CD14-positive monocyte (primary cell): ENCODE data around the gene HTRA3. TPM values are rescaled to one million over a fixed set of nuclear protein-coding genes. Genes with fewer than 3 reads are reported as not detected.

Experiments
- DNase-seq, 3 donors: peaks; one replicate each; pipeline ENCODE4 v3.0.0-alpha.2; 2011 to 2022
- H2AFZ ChIP-seq: 2 replicates; pipeline ENCODE4 v1.6.0; 2012; ENCODE audit warnings: mild to moderate bottlenecking, low read depth, low read length, inconsistent platforms; ENCODE audit not compliant: insufficient read depth, poor library complexity, severe bottlenecking
- H3K27ac ChIP-seq, 2 donors: 1 replicate in 1 of 2; 2 replicates in 1 of 2; pipeline ENCODE4 v1.5.1; 2012 to 2013; ENCODE audit warnings: low read length in 2 of 2, control low read depth in 1 of 2, inconsistent platforms in 1 of 2, low read depth in 1 of 2, mild to moderate bottlenecking in 1 of 2
- H3K27me3 ChIP-seq, 2 donors: one replicate each; pipeline versions ENCODE4 v1.6.0 to v1.6.1; 2011 to 2013; ENCODE audit warnings: low read length in 2 of 2; ENCODE audit not compliant: control insufficient read depth in 2 of 2, insufficient read depth in 2 of 2
- H3K36me3 ChIP-seq, 2 donors: replicated peaks in 1 of 2; 1 replicate in 1 of 2; 2 replicates in 1 of 2; pipeline versions ENCODE4 v1.5.1 to v1.6.1; 2012 to 2013; ENCODE audit warnings: low read length in 2 of 2, control low read depth in 1 of 2, inconsistent platforms in 1 of 2, mild to moderate bottlenecking in 1 of 2; ENCODE audit not compliant: insufficient read depth in 2 of 2, control insufficient read depth in 1 of 2
- H3K4me1 ChIP-seq, 2 donors: 1 replicate in 1 of 2; 2 replicates in 1 of 2; pipeline versions ENCODE4 v1.5.1 to v1.6.1; 2012 to 2013; ENCODE audit warnings: low read length in 2 of 2, control low read depth in 1 of 2, inconsistent platforms in 1 of 2, mild to moderate bottlenecking in 1 of 2, moderate library complexity in 1 of 2; ENCODE audit not compliant: insufficient read depth in 2 of 2, control insufficient read depth in 1 of 2
- H3K4me2 ChIP-seq: replicated peaks from 2 replicates; pipeline ENCODE3; 2012; ENCODE audit warnings: low read length, moderate library complexity, mild to moderate bottlenecking; ENCODE audit not compliant: poor library complexity, severe bottlenecking; ENCODE audit errors: extremely low read depth
- H3K4me3 ChIP-seq, 3 experiments: fragments of 200-600 bp in 1 of 3; sonication (generic) in 1 of 3; replicated peaks in 1 of 3; 1 replicate in 2 of 3; 2 replicates in 1 of 3; pipeline ENCODE4 v1.5.1; 2011 to 2013; ENCODE audit warnings: low read length in 3 of 3, mild to moderate bottlenecking in 3 of 3, control low read depth in 2 of 3, low read depth in 2 of 3, inconsistent platforms in 1 of 3, moderate library complexity in 1 of 3
- H3K79me2 ChIP-seq: 2 replicates; pipeline ENCODE4 v1.6.0; 2012; ENCODE audit warnings: mild to moderate bottlenecking, control low read depth, inconsistent platforms, low read length, moderate library complexity; ENCODE audit not compliant: insufficient read depth
- H3K9ac ChIP-seq: 2 replicates; pipeline ENCODE4 v1.6.0; 2017; ENCODE audit warnings: low read length, mild to moderate bottlenecking; ENCODE audit not compliant: insufficient read depth, poor library complexity, severe bottlenecking
- H3K9me3 ChIP-seq, 2 donors: replicated peaks in 1 of 2; 1 replicate in 1 of 2; 2 replicates in 1 of 2; pipeline versions ENCODE4 v1.5.1 to v1.6.1; 2012 to 2013; ENCODE audit warnings: low read length in 2 of 2, control low read depth in 1 of 2; ENCODE audit not compliant: control insufficient read depth in 1 of 2, insufficient read depth in 1 of 2
- H4K20me1 ChIP-seq: 2 replicates; pipeline ENCODE4 v1.6.0; 2012; ENCODE audit warnings: mild to moderate bottlenecking, low read length, control low read depth, moderate library complexity; ENCODE audit not compliant: insufficient read depth
- H3K27ac Mint-ChIP-seq, 7 donors: one replicate each; pipeline ENCODE4 v1.8.0; 2020; ENCODE audit warnings: mild to moderate bottlenecking in 7 of 7, mixed read lengths in 7 of 7, moderate library complexity in 6 of 7, inconsistent platforms in 2 of 7
- H3K27me3 Mint-ChIP-seq, 3 donors: one replicate each; pipeline ENCODE4 v1.8.0; 2021 to 2022; ENCODE audit warnings: low read depth in 3 of 3, mild to moderate bottlenecking in 3 of 3, mixed read lengths in 3 of 3, moderate library complexity in 3 of 3, inconsistent platforms in 1 of 3
- H3K36me3 Mint-ChIP-seq, 2 donors: one replicate each; pipeline ENCODE4 v1.8.0; 2020; ENCODE audit warnings: mixed read lengths in 2 of 2, inconsistent platforms in 1 of 2, mild to moderate bottlenecking in 1 of 2
- H3K4me1 Mint-ChIP-seq: one replicate; pipeline ENCODE4 v1.8.0; 2020; ENCODE audit warnings: mild to moderate bottlenecking, mixed read lengths
- H3K4me3 Mint-ChIP-seq, 2 donors: one replicate each; pipeline ENCODE4 v1.8.0; 2020; ENCODE audit warnings: mild to moderate bottlenecking in 2 of 2, mixed read lengths in 2 of 2, moderate library complexity in 1 of 2
- H3K9me3 Mint-ChIP-seq, 7 donors: one replicate each; pipeline ENCODE4 v1.8.0; 2020 to 2022; ENCODE audit warnings: mixed read lengths in 7 of 7, mild to moderate bottlenecking in 6 of 7, moderate library complexity in 6 of 7, inconsistent platforms in 2 of 7
- CTCF ChIP-seq: fragments of 200-600 bp; IDR thresholded peaks from one replicate; pipeline ENCODE4 v1.8.0; 2022; ENCODE audit warnings: antibody characterized with exemption, mild to moderate bottlenecking
- WGBS: methylation state at CpG from one replicate; pipeline ENCODE4 v1.1.5; 2013; ENCODE audit warnings: missing lambda C conversion rate; ENCODE audit not compliant: insufficient coverage; 5-methylcytosine and 5-hydroxymethylcytosine counted together
- intact Hi-C, 2 donors: fragments of 100-400 bp; cut with micrococcal nuclease; formaldehyde crosslinking; loops; one replicate each; pipeline versions ENCODE4 v1.15.0 to v1.15.1; 2023
- polyA plus RNA-seq, 3 donors: library from polyadenylated mRNA; depleted of rRNA in 1 of 3; unstranded in 2 of 3; stranded (reverse) in 1 of 3; fragments of 300-500 nt in 2 of 3; fragments of >200 nt in 1 of 3; fragmentation: Illumina TruSeq in 2 of 3; gene quantifications; 1 replicate in 2 of 3; 2 replicates in 1 of 3; pipeline ENCODE4 v1.2.3, GENCODE V29; 2012 to 2021

The HTRA3 gene
- polyA plus RNA-seq, 3 donors = not detected

- intact Hi-C loops = no loop called here
- H3K9me3 Mint-ChIP-seq = no peaks in the 10 kb centered on the region
These were observed 73.9 kb downstream of the HTRA3 start for GRCh38 chr4:8343262-8343966.

GRCh38 chr4:8343967-8344331 is 74.4 kb downstream of the HTRA3 start:
- H3K27me3 Mint-ChIP-seq = peaks cover 0 to 3% (median 2%) of the 10 kb centered on the region in 3 donors
- no peaks in the 10 kb centered on the region for H3K36me3 Mint-ChIP-seq
- H3K4me3 Mint-ChIP-seq = no peak overlapping the region
- no peak overlapping the region for H3K4me2 ChIP-seq
- intact Hi-C loops = no loop called here
- H3K9ac ChIP-seq = no peak overlapping the region
- no peak for TF ChIP-seq CTCF
- DNase-seq = no peak
- no peak overlapping the region for H3K27ac ChIP-seq
- H3K27me3 ChIP-seq = no peaks in the 10 kb centered on the region
- H3K4me1 ChIP-seq = peaks cover 4 to 6% of the 10 kb centered on the region in 2 donors
- no peaks in the 10 kb centered on the region for H4K20me1 ChIP-seq
- no peak overlapping the region for H3K27ac Mint-ChIP-seq
- H3K9me3 ChIP-seq = no peaks in the 10 kb centered on the region
- no peaks in the 10 kb centered on the region for H3K9me3 Mint-ChIP-seq
- no peak overlapping the region for H3K4me3 ChIP-seq
- 100% methylated on average over 5 of the region's 11 CpGs for WGBS
- H2AFZ ChIP-seq = no peak overlapping the region
- no peaks in the 10 kb centered on the region for H3K79me2 ChIP-seq
- peaks cover 9% of the 10 kb centered on the region for H3K4me1 Mint-ChIP-seq
- H3K36me3 ChIP-seq = no peaks in the 10 kb centered on the region

More at GRCh38 chr4:8343262-8343966, 73.9 kb downstream of the HTRA3 start:
- Histone ChIP-seq H3K4me1 (peaks cover 4 to 8% of the 10 kb centered on the region in 2 donors), H3K79me2 (no peaks in the 10 kb centered on the region), H3K27me3 (no peaks in the 10 kb centered on the region), H2AFZ (no peak overlapping the region), H3K36me3 (no peaks in the 10 kb centered on the region), H3K9me3 (no peaks in the 10 kb centered on the region), H4K20me1 (no peaks in the 10 kb centered on the region), H3K4me3 (no peak overlapping the region), H3K4me2 (no peak overlapping the region), H3K9ac (no peak overlapping the region), H3K27ac (no peak overlapping the region)
- TF ChIP-seq CTCF = no peak
- Mint-ChIP-seq H3K4me3 (no peak overlapping the region), H3K4me1 (peaks cover 12% of the 10 kb centered on the region), H3K27me3 (peaks cover 0 to 3% (median 2%) of the 10 kb centered on the region in 3 donors), H3K36me3 (no peaks in the 10 kb centered on the region), H3K27ac (no peak overlapping the region)
- 96% methylated on average over 26 of the region's 28 CpGs for WGBS
- no peak for DNase-seq
